ENCODE measurements around the gene MED26.

Gene MED26

GRCh38 chr19:16627193-16627927 lies 644 bp downstream of the MED26 start (continued):
- TF ChIP-seq, protein P1, sequence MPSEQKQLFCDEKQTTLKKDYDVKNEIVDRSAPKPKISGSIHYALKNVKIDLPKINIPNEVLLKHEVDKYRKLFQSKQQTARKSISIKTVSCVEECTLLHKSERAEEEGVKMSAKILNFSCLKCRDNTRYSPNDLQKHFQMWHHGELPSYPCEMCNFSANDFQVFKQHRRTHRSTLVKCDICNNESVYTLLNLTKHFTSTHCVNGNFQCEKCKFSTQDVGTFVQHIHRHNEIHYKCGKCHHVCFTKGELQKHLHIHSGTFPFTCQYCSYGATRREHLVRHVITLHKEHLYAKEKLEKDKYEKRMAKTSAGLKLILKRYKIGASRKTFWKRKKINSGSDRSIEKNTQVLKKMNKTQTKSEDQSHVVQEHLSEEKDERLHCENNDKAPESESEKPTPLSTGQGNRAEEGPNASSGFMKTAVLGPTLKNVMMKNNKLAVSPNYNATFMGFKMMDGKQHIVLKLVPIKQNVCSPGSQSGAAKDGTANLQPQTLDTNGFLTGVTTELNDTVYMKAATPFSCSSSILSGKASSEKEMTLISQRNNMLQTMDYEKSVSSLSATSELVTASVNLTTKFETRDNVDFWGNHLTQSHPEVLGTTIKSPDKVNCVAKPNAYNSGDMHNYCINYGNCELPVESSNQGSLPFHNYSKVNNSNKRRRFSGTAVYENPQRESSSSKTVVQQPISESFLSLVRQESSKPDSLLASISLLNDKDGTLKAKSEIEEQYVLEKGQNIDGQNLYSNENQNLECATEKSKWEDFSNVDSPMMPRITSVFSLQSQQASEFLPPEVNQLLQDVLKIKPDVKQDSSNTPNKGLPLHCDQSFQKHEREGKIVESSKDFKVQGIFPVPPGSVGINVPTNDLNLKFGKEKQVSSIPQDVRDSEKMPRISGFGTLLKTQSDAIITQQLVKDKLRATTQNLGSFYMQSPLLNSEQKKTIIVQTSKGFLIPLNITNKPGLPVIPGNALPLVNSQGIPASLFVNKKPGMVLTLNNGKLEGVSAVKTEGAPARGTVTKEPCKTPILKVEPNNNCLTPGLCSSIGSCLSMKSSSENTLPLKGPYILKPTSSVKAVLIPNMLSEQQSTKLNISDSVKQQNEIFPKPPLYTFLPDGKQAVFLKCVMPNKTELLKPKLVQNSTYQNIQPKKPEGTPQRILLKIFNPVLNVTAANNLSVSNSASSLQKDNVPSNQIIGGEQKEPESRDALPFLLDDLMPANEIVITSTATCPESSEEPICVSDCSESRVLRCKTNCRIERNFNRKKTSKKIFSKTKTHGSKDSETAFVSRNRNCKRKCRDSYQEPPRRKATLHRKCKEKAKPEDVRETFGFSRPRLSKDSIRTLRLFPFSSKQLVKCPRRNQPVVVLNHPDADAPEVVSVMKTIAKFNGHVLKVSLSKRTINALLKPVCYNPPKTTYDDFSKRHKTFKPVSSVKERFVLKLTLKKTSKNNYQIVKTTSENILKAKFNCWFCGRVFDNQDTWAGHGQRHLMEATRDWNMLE (tag by site-specific recombination; conservative IDR thresholded peaks at IDR 0.05; ENCODE audit: low read depth), result no peak
- no peak for TF ChIP-seq ZNF596 (tag by site-specific recombination; IDR thresholded peaks at IDR 0.05)
- TF ChIP-seq SETDB1 (IDR thresholded peaks at IDR 0.05; ENCODE audit: insufficient read length, low read length), result no peak
- no peak; the same call in 1 of the 2 replicates for TF ChIP-seq GFI1B (tag by site-specific recombination; IDR thresholded peaks at IDR 0.05)
- TF ChIP-seq ZNF16 (tag by site-specific recombination; IDR thresholded peaks at IDR 0.05; ENCODE audit: low read depth), result no peak
- TF ChIP-seq ZNF302 (tag by site-specific recombination; IDR thresholded peaks at IDR 0.05; ENCODE audit: low read depth), result no peak
- TF ChIP-seq ZSCAN23 (tag by site-specific recombination; IDR thresholded peaks at IDR 0.05), result no peak
- TF ChIP-seq ZNF76 (tag by site-specific recombination; IDR thresholded peaks at IDR 0.05; ENCODE audit: borderline replicate concordance, low read depth), result peak; percentile 42; the same call in 1 of the 2 replicates
- TF ChIP-seq ZNF48 (tag by site-specific recombination; IDR thresholded peaks at IDR 0.05), result no peak
- TF ChIP-seq FEZF1 (tag by site-specific recombination; IDR thresholded peaks at IDR 0.05), result no peak
- TF ChIP-seq, protein P2, sequence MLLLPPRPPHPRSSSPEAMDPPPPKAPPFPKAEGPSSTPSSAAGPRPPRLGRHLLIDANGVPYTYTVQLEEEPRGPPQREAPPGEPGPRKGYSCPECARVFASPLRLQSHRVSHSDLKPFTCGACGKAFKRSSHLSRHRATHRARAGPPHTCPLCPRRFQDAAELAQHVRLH (tag by site-specific recombination; IDR thresholded peaks at IDR 0.05), result no peak
- TF ChIP-seq ZNF157 (tag by site-specific recombination; IDR thresholded peaks at IDR 0.05), result no peak
- TF ChIP-seq CTCF (tag by site-specific recombination; IDR thresholded peaks at IDR 0.05), result peak; percentile 19
- TF ChIP-seq ZNF791 (tag by site-specific recombination; IDR thresholded peaks at IDR 0.05), result no peak
- no peak for TF ChIP-seq ZFP41 (tag by site-specific recombination; IDR thresholded peaks at IDR 0.05; ENCODE audit: borderline replicate concordance)
- TF ChIP-seq ZNF112 (tag by site-specific recombination; IDR thresholded peaks at IDR 0.05), result no peak
- no peak for TF ChIP-seq ZNF660 (tag by site-specific recombination; IDR thresholded peaks at IDR 0.05)
- TF ChIP-seq, protein P3, sequence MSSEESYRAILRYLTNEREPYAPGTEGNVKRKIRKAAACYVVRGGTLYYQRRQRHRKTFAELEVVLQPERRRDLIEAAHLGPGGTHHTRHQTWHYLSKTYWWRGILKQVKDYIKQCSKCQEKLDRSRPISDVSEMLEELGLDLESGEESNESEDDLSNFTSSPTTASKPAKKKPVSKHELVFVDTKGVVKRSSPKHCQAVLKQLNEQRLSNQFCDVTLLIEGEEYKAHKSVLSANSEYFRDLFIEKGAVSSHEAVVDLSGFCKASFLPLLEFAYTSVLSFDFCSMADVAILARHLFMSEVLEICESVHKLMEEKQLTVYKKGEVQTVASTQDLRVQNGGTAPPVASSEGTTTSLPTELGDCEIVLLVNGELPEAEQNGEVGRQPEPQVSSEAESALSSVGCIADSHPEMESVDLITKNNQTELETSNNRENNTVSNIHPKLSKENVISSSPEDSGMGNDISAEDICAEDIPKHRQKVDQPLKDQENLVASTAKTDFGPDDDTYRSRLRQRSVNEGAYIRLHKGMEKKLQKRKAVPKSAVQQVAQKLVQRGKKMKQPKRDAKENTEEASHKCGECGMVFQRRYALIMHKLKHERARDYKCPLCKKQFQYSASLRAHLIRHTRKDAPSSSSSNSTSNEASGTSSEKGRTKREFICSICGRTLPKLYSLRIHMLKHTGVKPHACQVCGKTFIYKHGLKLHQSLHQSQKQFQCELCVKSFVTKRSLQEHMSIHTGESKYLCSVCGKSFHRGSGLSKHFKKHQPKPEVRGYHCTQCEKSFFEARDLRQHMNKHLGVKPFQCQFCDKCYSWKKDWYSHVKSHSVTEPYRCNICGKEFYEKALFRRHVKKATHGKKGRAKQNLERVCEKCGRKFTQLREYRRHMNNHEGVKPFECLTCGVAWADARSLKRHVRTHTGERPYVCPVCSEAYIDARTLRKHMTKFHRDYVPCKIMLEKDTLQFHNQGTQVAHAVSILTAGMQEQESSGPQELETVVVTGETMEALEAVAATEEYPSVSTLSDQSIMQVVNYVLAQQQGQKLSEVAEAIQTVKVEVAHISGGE (tag by site-specific recombination; conservative IDR thresholded peaks at IDR 0.05; ENCODE audit: low read depth), result no peak
- TF ChIP-seq, protein P4, sequence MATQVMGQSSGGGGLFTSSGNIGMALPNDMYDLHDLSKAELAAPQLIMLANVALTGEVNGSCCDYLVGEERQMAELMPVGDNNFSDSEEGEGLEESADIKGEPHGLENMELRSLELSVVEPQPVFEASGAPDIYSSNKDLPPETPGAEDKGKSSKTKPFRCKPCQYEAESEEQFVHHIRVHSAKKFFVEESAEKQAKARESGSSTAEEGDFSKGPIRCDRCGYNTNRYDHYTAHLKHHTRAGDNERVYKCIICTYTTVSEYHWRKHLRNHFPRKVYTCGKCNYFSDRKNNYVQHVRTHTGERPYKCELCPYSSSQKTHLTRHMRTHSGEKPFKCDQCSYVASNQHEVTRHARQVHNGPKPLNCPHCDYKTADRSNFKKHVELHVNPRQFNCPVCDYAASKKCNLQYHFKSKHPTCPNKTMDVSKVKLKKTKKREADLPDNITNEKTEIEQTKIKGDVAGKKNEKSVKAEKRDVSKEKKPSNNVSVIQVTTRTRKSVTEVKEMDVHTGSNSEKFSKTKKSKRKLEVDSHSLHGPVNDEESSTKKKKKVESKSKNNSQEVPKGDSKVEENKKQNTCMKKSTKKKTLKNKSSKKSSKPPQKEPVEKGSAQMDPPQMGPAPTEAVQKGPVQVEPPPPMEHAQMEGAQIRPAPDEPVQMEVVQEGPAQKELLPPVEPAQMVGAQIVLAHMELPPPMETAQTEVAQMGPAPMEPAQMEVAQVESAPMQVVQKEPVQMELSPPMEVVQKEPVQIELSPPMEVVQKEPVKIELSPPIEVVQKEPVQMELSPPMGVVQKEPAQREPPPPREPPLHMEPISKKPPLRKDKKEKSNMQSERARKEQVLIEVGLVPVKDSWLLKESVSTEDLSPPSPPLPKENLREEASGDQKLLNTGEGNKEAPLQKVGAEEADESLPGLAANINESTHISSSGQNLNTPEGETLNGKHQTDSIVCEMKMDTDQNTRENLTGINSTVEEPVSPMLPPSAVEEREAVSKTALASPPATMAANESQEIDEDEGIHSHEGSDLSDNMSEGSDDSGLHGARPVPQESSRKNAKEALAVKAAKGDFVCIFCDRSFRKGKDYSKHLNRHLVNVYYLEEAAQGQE (tag by site-specific recombination; IDR thresholded peaks at IDR 0.05), result no peak
- TF ChIP-seq ZNF335 (tag by site-specific recombination; conservative IDR thresholded peaks at IDR 0.05), result no peak
- no peak for TF ChIP-seq ZNF555 (tag by site-specific recombination; conservative IDR thresholded peaks at IDR 0.05)
- TF ChIP-seq, protein P5, sequence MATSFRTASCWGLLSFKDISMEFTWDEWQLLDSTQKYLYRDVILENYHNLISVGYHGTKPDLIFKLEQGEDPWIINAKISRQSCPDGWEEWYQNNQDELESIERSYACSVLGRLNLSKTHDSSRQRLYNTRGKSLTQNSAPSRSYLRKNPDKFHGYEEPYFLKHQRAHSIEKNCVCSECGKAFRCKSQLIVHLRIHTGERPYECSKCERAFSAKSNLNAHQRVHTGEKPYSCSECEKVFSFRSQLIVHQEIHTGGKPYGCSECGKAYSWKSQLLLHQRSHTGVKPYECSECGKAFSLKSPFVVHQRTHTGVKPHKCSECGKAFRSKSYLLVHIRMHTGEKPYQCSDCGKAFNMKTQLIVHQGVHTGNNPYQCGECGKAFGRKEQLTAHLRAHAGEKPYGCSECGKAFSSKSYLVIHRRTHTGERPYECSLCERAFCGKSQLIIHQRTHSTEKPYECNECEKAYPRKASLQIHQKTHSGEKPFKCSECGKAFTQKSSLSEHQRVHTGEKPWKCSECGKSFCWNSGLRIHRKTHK (tag by site-specific recombination; IDR thresholded peaks at IDR 0.05), result no peak

Data from HEK293 (cell line).